Muscle of leg (tissue), 11 donors: ENCODE results near the gene ANXA2. TPM values are rescaled to one million over a fixed set of nuclear protein-coding genes. Genes with fewer than 3 reads are reported as not detected.

Source experiments
- DNase-seq: peaks from one replicate; pipeline ENCODE4 v3.0.0; 2013
- H3K27ac ChIP-seq: one replicate; pipeline ENCODE4 v1.5.1; 2013; ENCODE audit warnings: mild to moderate bottlenecking, low read length, control low read depth
- H3K27me3 ChIP-seq: one replicate; pipeline ENCODE4 v1.6.1; 2013; ENCODE audit warnings: low read length; ENCODE audit not compliant: control insufficient read depth, insufficient read depth
- H3K36me3 ChIP-seq: one replicate; pipeline ENCODE4 v1.6.1; 2013; ENCODE audit warnings: low read length; ENCODE audit not compliant: control insufficient read depth, insufficient read depth
- H3K4me1 ChIP-seq: one replicate; pipeline ENCODE4 v1.6.1; 2013; ENCODE audit warnings: low read length; ENCODE audit not compliant: control insufficient read depth, insufficient read depth
- H3K4me3 ChIP-seq: one replicate; pipeline ENCODE4 v1.5.1; 2013; ENCODE audit warnings: low read length, control low read depth
- H3K9me3 ChIP-seq: replicated peaks from 2 replicates; pipeline ENCODE4 v1.6.1; 2013; ENCODE audit warnings: low read depth, low read length; ENCODE audit not compliant: control insufficient read depth
- WGBS: methylation state at CpG from one replicate; pipeline ENCODE4 v1.1.5; 2013; ENCODE audit warnings: missing lambda C conversion rate; ENCODE audit not compliant: insufficient coverage; 5-methylcytosine and 5-hydroxymethylcytosine counted together
- polyA plus RNA-seq, 8 donors: library from polyadenylated mRNA; unstranded; fragments of 120-200 nt; gene quantifications; one replicate each; pipeline versions ENCODE4 v1.2.1 to v1.2.3, GENCODE V29; 2013; ENCODE audit warnings: inconsistent platforms in 1 of 8, low replicate concordance in 1 of 8; ENCODE audit not compliant: insufficient read length in 8 of 8, insufficient read depth in 1 of 8
- total RNA-seq: library from RNA; stranded (reverse); fragments of 120-200 nt; gene quantifications from one replicate; pipeline ENCODE4 v1.2.4, GENCODE V29; 2013

ANXA2 gene
- total and polyA plus RNA-seq, 9 donors: 410 to 789 (median 469) TPM

GRCh38 chr15:60392601-60392985 is 5.2 kb downstream of the ANXA2 start:
- peaks cover 65% of the 10 kb centered on the region for H3K4me1 ChIP-seq

GRCh38 chr15:60391722-60392315 is 6.0 kb downstream of the ANXA2 start:
- DNase-seq: no peak
- peaks cover 36% of the 10 kb centered on the region for H3K36me3 ChIP-seq
- H3K4me1 ChIP-seq: peaks cover 65% of the 10 kb centered on the region
- 10% methylated on average over 2 of the region's 4 CpGs for WGBS
- H3K9me3 ChIP-seq: no peaks in the 10 kb centered on the region
- no peak overlapping the region for H3K4me3 ChIP-seq
- peak overlapping the region; percentile 98 for H3K27ac ChIP-seq
- H3K27me3 ChIP-seq: no peaks in the 10 kb centered on the region

More at GRCh38 chr15:60392601-60392985, 5.2 kb downstream of the ANXA2 start:
- Histone ChIP-seq H3K27ac (peak overlapping the region; percentile 98), H3K9me3 (no peaks in the 10 kb centered on the region), H3K36me3 (peaks cover 34% of the 10 kb centered on the region), H3K4me3 (no peak overlapping the region), H3K27me3 (no peaks in the 10 kb centered on the region)
- DNase-seq: peak; percentile 94
- WGBS: no CpG with 5 or more reads among the region's 3 CpGs

- 55% methylated on average over 4 of the region's 6 CpGs for WGBS
- Histone ChIP-seq H3K27ac (peak overlapping the region; percentile 62), H3K36me3 (peaks cover 37% of the 10 kb centered on the region), H3K4me1 (peaks cover 58% of the 10 kb centered on the region), H3K27me3 (no peaks in the 10 kb centered on the region), H3K9me3 (no peaks in the 10 kb centered on the region), H3K4me3 (no peak overlapping the region)
- peak; percentile 61 for DNase-seq
These were observed 6.8 kb downstream of the ANXA2 start for GRCh38 chr15:60390871-60391501.

GRCh38 chr15:60390231-60390630 is 7.6 kb downstream of the ANXA2 start:
- peak overlapping the region; percentile 9 for H3K27ac ChIP-seq
- no peak overlapping the region for H3K4me3 ChIP-seq
- no peak for DNase-seq
- WGBS: 81% methylated on average over 3 of the region's 6 CpGs
- no peaks in the 10 kb centered on the region for H3K9me3 ChIP-seq
- H3K36me3 ChIP-seq: peaks cover 30% of the 10 kb centered on the region
- peaks cover 51% of the 10 kb centered on the region for H3K4me1 ChIP-seq
- H3K27me3 ChIP-seq: no peaks in the 10 kb centered on the region

GRCh38 chr15:60389261-60390077 is 8.3 kb downstream of the ANXA2 start:
- 54% methylated on average over 4 of the region's 8 CpGs for WGBS
- H3K4me1 ChIP-seq: peaks cover 43% of the 10 kb centered on the region

GRCh38 chr15:60387321-60387720 is 10.5 kb downstream of the ANXA2 start:
- Histone ChIP-seq H3K27ac (no peak overlapping the region), H3K4me1 (peaks cover 23% of the 10 kb centered on the region)
- WGBS: no CpG with 5 or more reads among the region's 1 CpG

More at GRCh38 chr15:60389261-60390077, 8.3 kb downstream of the ANXA2 start:
- Histone ChIP-seq H3K36me3 (peaks cover 30% of the 10 kb centered on the region), H3K9me3 (no peaks in the 10 kb centered on the region), H3K27ac (peak overlapping the region; percentile 25), H3K27me3 (no peaks in the 10 kb centered on the region), H3K4me3 (no peak overlapping the region)
- no peak for DNase-seq

GRCh38 chr15:60386615-60387014 is 11.2 kb downstream of the ANXA2 start:
- no CpG with 5 or more reads among the region's 4 CpGs for WGBS
- peaks cover 36% of the 10 kb centered on the region for H3K36me3 ChIP-seq
- H3K27ac ChIP-seq: no peak overlapping the region

More at GRCh38 chr15:60387321-60387720, 10.5 kb downstream of the ANXA2 start:
- no peak for DNase-seq
- Histone ChIP-seq H3K36me3 (peaks cover 31% of the 10 kb centered on the region), H3K4me3 (no peak overlapping the region), H3K27me3 (no peaks in the 10 kb centered on the region), H3K9me3 (no peaks in the 10 kb centered on the region)

GRCh38 chr15:60385620-60386552 is 11.9 kb downstream of the ANXA2 start:
- H3K27ac ChIP-seq: no peak overlapping the region

More at GRCh38 chr15:60386615-60387014, 11.2 kb downstream of the ANXA2 start:
- Histone ChIP-seq H3K4me1 (peaks cover 20% of the 10 kb centered on the region), H3K27me3 (no peaks in the 10 kb centered on the region), H3K9me3 (no peaks in the 10 kb centered on the region), H3K4me3 (no peak overlapping the region)
- DNase-seq: no peak

GRCh38 chr15:60384526-60385126 is 13.2 kb downstream of the ANXA2 start:
- no peaks in the 10 kb centered on the region for H3K27me3 ChIP-seq
- WGBS: no CpG with 5 or more reads among the region's 3 CpGs
- no peak overlapping the region for H3K4me3 ChIP-seq
- peaks cover 14% of the 10 kb centered on the region for H3K4me1 ChIP-seq
- no peak for DNase-seq
- no peaks in the 10 kb centered on the region for H3K9me3 ChIP-seq
- H3K27ac ChIP-seq: no peak overlapping the region
- peaks cover 52% of the 10 kb centered on the region for H3K36me3 ChIP-seq

More at GRCh38 chr15:60385620-60386552, 11.9 kb downstream of the ANXA2 start:
- Histone ChIP-seq H3K4me3 (no peak overlapping the region), H3K36me3 (peaks cover 43% of the 10 kb centered on the region), H3K4me1 (peaks cover 17% of the 10 kb centered on the region), H3K9me3 (no peaks in the 10 kb centered on the region), H3K27me3 (no peaks in the 10 kb centered on the region)
- no CpG with 5 or more reads among the region's 7 CpGs for WGBS
- no peak for DNase-seq
